Gastroesophageal sphincter (tissue), 4 donors: ENCODE data around the gene TOM1L2. TPM values are rescaled to one million over a fixed set of nuclear protein-coding genes. Genes with fewer than 3 reads are reported as not detected.

Experiments
- ATAC-seq: fragments of 150-250 bp; one replicate; pipeline ENCODE4 v1.9.1; 2016; ENCODE audit warnings: mild to moderate bottlenecking, moderate library complexity
- H3K27ac ChIP-seq, 4 donors: fragments of 200-600 bp; sonication (generic) in 3 of 4; 1 replicate in 3 of 4; 2 replicates in 1 of 4; pipeline ENCODE4 v1.5.1; 2016 to 2019
- H3K27me3 ChIP-seq: fragments of 200-600 bp; sonication (generic); one replicate; pipeline ENCODE4 v1.5.1; 2019
- H3K36me3 ChIP-seq, 2 donors: fragments of 200-600 bp; sonication (generic); one replicate each; pipeline ENCODE4 v1.5.1; 2019; ENCODE audit warnings: control low read depth in 1 of 2
- H3K4me1 ChIP-seq, 3 donors: fragments of 200-600 bp; sonication (generic); 1 replicate in 2 of 3; 2 replicates in 1 of 3; pipeline ENCODE4 v1.5.1; 2016 to 2019; ENCODE audit warnings: control low read depth in 2 of 3
- H3K4me3 ChIP-seq, 2 donors: fragments of 200-600 bp; sonication (generic); one replicate each; pipeline ENCODE4 v1.5.1; 2019; ENCODE audit warnings: mild to moderate bottlenecking in 1 of 2, moderate library complexity in 1 of 2
- H3K9me3 ChIP-seq, 3 donors: fragments of 200-600 bp; sonication (generic); one replicate each; pipeline ENCODE4 v1.5.1; 2017 to 2019; ENCODE audit warnings: control low read depth in 2 of 3
- CTCF ChIP-seq, 4 experiments: fragments of 200-600 bp in 2 of 4; fragments of 450-650 bp in 2 of 4; sonication (generic) in 1 of 4; IDR thresholded peaks; one replicate each; pipeline ENCODE4 v1.5.1; 2017 to 2019; ENCODE audit warnings: antibody characterized with exemption in 4 of 4, mild to moderate bottlenecking in 2 of 4, moderate library complexity in 2 of 4
- EP300 ChIP-seq: sonication (generic); formaldehyde crosslinking; IDR thresholded peaks from one replicate; pipeline ENCODE4 v1.6.1; 2017; ENCODE audit warnings: antibody characterized with exemption, mild to moderate bottlenecking
- POLR2A ChIP-seq, 2 donors: fragments of 450-650 bp; IDR thresholded peaks; one replicate each; pipeline ENCODE4 v1.6.1; 2017; ENCODE audit warnings: antibody characterized with exemption in 2 of 2, mild to moderate bottlenecking in 2 of 2, moderate library complexity in 1 of 2
- POLR2AphosphoS5 ChIP-seq: sonication (generic); formaldehyde crosslinking; IDR thresholded peaks from one replicate; pipeline ENCODE4 v1.6.1; 2017; ENCODE audit warnings: antibody characterized with exemption
- WGBS, 2 donors: methylation state at CpG; one replicate each; pipeline ENCODE4 v1.1.5; 2018; ENCODE audit warnings: low coverage in 1 of 2; 5-methylcytosine and 5-hydroxymethylcytosine counted together
- total RNA-seq, 4 donors: library from RNA; depleted of rRNA; stranded (reverse); fragments of >200 nt; gene quantifications; one replicate each; pipeline ENCODE4 v1.1.0, GENCODE V29; 2016

TOM1L2 gene
- total RNA-seq, 4 donors from 2014 or later, result 49.6 to 88.9 (median 74.8) TPM

GRCh38 chr17:18018411-18018921 is 46.3 kb upstream of the TOM1L2 start:
- Histone ChIP-seq H3K9me3 (no peaks in the 10 kb centered on the region), H3K27ac (no peak overlapping the region), H3K4me3 (no peak overlapping the region), H3K4me1 (peaks cover 0 to 6% (median 0%) of the 10 kb centered on the region in 3 donors), H3K27me3 (no peaks in the 10 kb centered on the region), H3K36me3 (peaks cover 0 to 64% of the 10 kb centered on the region in 2 donors)
- no peak for TF ChIP-seq POLR2A (IDR thresholded peaks at IDR 0.05)
- TF ChIP-seq EP300, result no peak
- no peak for TF ChIP-seq POLR2AphosphoS5
- TF ChIP-seq CTCF (IDR thresholded peaks at IDR 0.05), result no peak
- no peak for ATAC-seq
- WGBS, 2 donors, result 100% methylated on average over 3 of the region's 15 CpGs; no CpG with 5 or more reads in 1 of the 2 donors

DNA sequence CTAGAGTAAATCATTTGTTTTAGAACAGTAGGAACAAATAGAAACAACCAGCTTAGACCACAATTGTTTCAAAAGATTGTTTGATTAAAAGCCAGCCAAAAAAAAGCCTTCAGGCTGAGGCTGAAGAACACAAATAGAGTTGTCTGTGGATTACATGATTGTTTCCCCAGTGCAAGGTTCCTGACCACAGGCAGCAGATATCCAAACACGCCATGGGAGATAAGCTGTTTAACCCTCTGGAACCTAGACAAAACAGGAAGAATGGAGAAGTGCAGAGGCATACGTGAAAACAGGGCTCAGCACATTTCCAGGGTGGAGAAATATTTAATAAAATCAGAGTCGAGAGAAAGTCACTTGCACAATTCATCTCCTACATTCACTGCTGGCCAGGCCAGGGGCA is 45.8 kb upstream of the TOM1L2 start:
- Histone ChIP-seq H3K27me3 (no peaks in the 10 kb centered on the region), H3K27ac (no peak overlapping the region), H3K4me3 (no peak overlapping the region), H3K36me3 (peaks cover 0 to 64% of the 10 kb centered on the region in 2 donors), H3K4me1 (peaks cover 0 to 6% (median 0%) of the 10 kb centered on the region in 3 donors), H3K9me3 (no peaks in the 10 kb centered on the region)
- no peak for ATAC-seq
- TF ChIP-seq EP300 (no peak), POLR2A (IDR thresholded peaks at IDR 0.05) (no peak), CTCF (IDR thresholded peaks at IDR 0.05) (no peak), POLR2AphosphoS5 (no peak)
- 52 to 72% methylated on average over 3 of the region's 3 CpGs for WGBS, 2 donors

DNA sequence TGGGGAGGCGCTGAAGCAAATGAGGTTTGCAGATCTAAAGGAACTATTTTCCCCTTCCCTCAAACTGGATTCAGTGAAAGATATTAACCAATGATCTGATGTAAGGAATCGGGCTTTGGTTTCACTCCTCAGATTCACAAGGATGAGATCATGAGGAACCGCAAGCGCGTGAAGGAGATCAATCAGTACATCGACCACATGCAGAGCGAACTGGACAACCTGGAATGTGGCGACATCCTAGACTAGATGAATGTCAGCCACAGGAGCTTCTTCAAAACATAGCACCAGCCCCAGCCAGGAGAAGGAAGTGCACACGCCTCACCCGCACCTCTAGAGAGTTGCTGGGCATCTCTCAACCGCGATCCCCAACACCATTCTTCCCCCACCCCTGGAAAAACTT is 44.2 kb upstream of the TOM1L2 start:
- H3K27ac ChIP-seq, result no peak overlapping the region
- no peaks in the 10 kb centered on the region for H3K27me3 ChIP-seq
- TF ChIP-seq EP300 (no peak), POLR2A (IDR thresholded peaks at IDR 0.05) (no peak), CTCF (IDR thresholded peaks at IDR 0.05) (no peak), POLR2AphosphoS5 (no peak)
- 88 to 97% methylated on average over 9 to 10 of the region's 12 CpGs for WGBS, 2 donors
- no peak for ATAC-seq
- peaks cover 0 to 6% (median 0%) of the 10 kb centered on the region in 3 donors for H3K4me1 ChIP-seq
- H3K36me3 ChIP-seq, result peaks cover 0 to 57% of the 10 kb centered on the region in 2 donors
- H3K9me3 ChIP-seq, result no peaks in the 10 kb centered on the region
- no peak overlapping the region for H3K4me3 ChIP-seq

DNA sequence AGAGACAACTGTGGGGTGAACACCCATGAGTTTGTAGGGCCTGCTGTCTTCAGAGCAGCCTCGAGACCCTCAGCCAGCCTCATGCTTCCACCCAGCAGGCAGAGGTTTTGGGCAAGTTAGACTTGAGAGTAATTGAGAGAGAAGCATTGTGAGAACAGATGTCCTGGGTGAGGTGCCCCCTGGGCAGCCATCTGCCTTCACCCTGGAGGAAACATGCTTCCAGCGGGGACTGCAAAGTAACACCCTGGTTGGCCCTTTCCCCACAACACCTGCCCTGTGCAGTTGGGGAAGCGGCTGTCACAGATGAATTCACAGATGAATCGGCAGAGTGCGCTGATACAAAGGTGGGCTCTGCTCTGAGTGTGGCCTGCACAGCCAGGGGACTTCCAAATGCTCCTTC is 43.4 kb upstream of the TOM1L2 start:
- H3K9me3 ChIP-seq, result no peaks in the 10 kb centered on the region
- peaks cover 0 to 6% (median 0%) of the 10 kb centered on the region in 3 donors for H3K4me1 ChIP-seq
- TF ChIP-seq POLR2A (IDR thresholded peaks at IDR 0.05) (no peak), POLR2AphosphoS5 (no peak), EP300 (no peak), CTCF (IDR thresholded peaks at IDR 0.05) (no peak)
- no peak overlapping the region for H3K4me3 ChIP-seq
- ATAC-seq, result no peak
- no peak overlapping the region for H3K27ac ChIP-seq
- H3K36me3 ChIP-seq, result peaks cover 0 to 56% of the 10 kb centered on the region in 2 donors
- no peaks in the 10 kb centered on the region for H3K27me3 ChIP-seq
- WGBS, 2 donors, result 95 to 100% methylated on average over 1 to 4 of the region's 5 CpGs

GRCh38 chr17:18014006-18014405 is 41.8 kb upstream of the TOM1L2 start:
- H3K4me1 ChIP-seq, result peaks cover 0 to 6% (median 0%) of the 10 kb centered on the region in 3 donors
- no peak overlapping the region for H3K27ac ChIP-seq
- ATAC-seq, result no peak
- no peak overlapping the region for H3K4me3 ChIP-seq
- no peaks in the 10 kb centered on the region for H3K27me3 ChIP-seq
- TF ChIP-seq POLR2A (IDR thresholded peaks at IDR 0.05) (no peak), EP300 (no peak), POLR2AphosphoS5 (no peak), CTCF (IDR thresholded peaks at IDR 0.05) (no peak)
- H3K36me3 ChIP-seq, result peaks cover 0 to 65% of the 10 kb centered on the region in 2 donors
- whole genome bisulfite sequencing, 2 donors, result 92% methylated on average over 2 of the region's 6 CpGs; no CpG with 5 or more reads in 1 of the 2 donors
- H3K9me3 ChIP-seq, result no peaks in the 10 kb centered on the region
